Gastrocnemius medialis (tissue), 4 donors: ENCODE measurements around the gene SAE1. TPM values are rescaled to one million over a fixed set of nuclear protein-coding genes. Genes with fewer than 3 reads are reported as not detected.

ENCODE experiments used
- ATAC-seq, 2 donors: fragments of 150-250 bp; one replicate each; pipeline ENCODE4 v1.9.1; 2016
- DNase-seq, 2 donors: peaks; one replicate each; pipeline ENCODE4 v3.0.0-alpha.2; 2019
- H3K27ac ChIP-seq, 4 donors: fragments of 200-600 bp; sonication (generic); 1 replicate in 1 of 4; 2 replicates in 3 of 4; pipeline ENCODE4 v1.5.1; 2016 to 2018; ENCODE audit warnings: mild to moderate bottlenecking in 2 of 4, moderate library complexity in 1 of 4
- H3K27me3 ChIP-seq, 3 donors: fragments of 200-600 bp; sonication (generic) in 2 of 3; 1 replicate in 1 of 3; 2 replicates in 2 of 3; pipeline versions ENCODE4 v1.5.1 to v1.6.0; 2016 to 2019; ENCODE audit warnings: mild to moderate bottlenecking in 1 of 3, moderate library complexity in 1 of 3
- H3K36me3 ChIP-seq, 2 donors: fragments of 200-600 bp; sonication (generic) in 1 of 2; one replicate each; pipeline ENCODE4 v1.5.1; 2017 to 2018
- H3K4me1 ChIP-seq, 2 donors: fragments of 200-600 bp; sonication (generic) in 1 of 2; one replicate each; pipeline ENCODE4 v1.5.1; 2016 to 2017; ENCODE audit warnings: mild to moderate bottlenecking in 2 of 2
- H3K4me3 ChIP-seq, 4 donors: fragments of 200-600 bp; sonication (generic) in 3 of 4; 1 replicate in 1 of 4; 2 replicates in 3 of 4; pipeline ENCODE4 v1.5.1; 2016 to 2019; ENCODE audit warnings: mild to moderate bottlenecking in 2 of 4
- H3K9me3 ChIP-seq, 3 donors: fragments of 200-600 bp; sonication (generic) in 2 of 3; 1 replicate in 1 of 3; 2 replicates in 2 of 3; pipeline ENCODE4 v1.5.1; 2016 to 2019
- POLR2A ChIP-seq, 2 donors: fragments of 450-650 bp; IDR thresholded peaks; one replicate each; pipeline ENCODE4 v1.6.1; 2017; ENCODE audit warnings: antibody characterized with exemption in 2 of 2, mild to moderate bottlenecking in 2 of 2, moderate library complexity in 2 of 2
- in situ Hi-C, 4 donors: fragments of 200-750 bp; cut with MboI; loops; one replicate each; pipeline versions ENCODE4 v1.15.0 to v1.8.0; 2017; ENCODE audit warnings: low sequenced_read_pairs in 4 of 4
- intact Hi-C: fragments of 100-400 bp; cut with DNase I; formaldehyde crosslinking; loops from one replicate; pipeline ENCODE4 v1.15.1; 2023; ENCODE audit warnings: low total_unique reads
- total RNA-seq, 4 donors: library from RNA; depleted of rRNA; stranded (reverse); fragments of >200 nt; gene quantifications; one replicate each; pipeline versions ENCODE4 v1.1.0 to v1.2.3, GENCODE V29; 2016
- TF ChIP-seq, protein P1 (sequence below), 5 experiments: fragments of 450-650 bp in 3 of 5; fragments of 200-600 bp in 2 of 5; sonication (generic) in 2 of 5; IDR thresholded peaks in 4 of 5; conservative IDR thresholded peaks in 1 of 5; 1 replicate in 4 of 5; 2 replicates in 1 of 5; pipeline ENCODE4 v1.5.1; 2016 to 2019; ENCODE audit warnings: antibody characterized with exemption in 5 of 5, mild to moderate bottlenecking in 3 of 5, moderate library complexity in 3 of 5

The SAE1 gene
- total RNA-seq, 4 donors from 2014 or later: 29.7 to 74.6 (median 46.4) TPM

DNA sequence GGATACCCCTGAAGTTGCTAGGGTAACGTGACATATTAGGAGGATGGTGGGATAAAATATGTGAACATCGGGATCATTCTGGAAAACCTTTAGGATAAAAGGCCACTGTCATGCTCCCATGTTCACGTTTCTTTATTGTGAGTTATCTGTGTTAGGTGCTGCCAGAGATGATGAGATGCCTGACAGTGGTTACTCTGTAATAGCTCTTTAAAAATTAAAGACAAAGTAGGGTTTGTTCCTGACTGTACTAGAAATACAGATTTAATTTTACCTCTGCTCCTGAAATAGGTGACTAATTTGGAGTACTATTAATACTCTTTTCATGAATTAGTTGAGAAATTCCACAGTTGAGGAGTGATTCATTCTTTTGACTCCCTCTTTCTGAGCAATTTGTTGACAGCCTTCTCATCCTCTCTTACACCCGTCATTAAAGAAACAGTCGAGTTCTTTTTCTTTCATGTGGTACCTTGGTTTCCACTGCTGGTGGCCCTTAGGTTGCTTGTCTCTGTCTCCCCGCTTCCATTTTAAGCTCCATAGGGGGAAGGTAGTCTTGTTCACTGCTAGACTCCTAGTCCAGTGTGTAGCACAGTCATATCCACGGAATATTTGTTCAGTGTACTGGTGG lies 28.4 kb downstream of the SAE1 start:
- peak overlapping the region in 1 of 4 donors; percentile 12 for H3K4me3 ChIP-seq
- no peak for ATAC-seq
- in situ Hi-C loops: no loop called here

DNA sequence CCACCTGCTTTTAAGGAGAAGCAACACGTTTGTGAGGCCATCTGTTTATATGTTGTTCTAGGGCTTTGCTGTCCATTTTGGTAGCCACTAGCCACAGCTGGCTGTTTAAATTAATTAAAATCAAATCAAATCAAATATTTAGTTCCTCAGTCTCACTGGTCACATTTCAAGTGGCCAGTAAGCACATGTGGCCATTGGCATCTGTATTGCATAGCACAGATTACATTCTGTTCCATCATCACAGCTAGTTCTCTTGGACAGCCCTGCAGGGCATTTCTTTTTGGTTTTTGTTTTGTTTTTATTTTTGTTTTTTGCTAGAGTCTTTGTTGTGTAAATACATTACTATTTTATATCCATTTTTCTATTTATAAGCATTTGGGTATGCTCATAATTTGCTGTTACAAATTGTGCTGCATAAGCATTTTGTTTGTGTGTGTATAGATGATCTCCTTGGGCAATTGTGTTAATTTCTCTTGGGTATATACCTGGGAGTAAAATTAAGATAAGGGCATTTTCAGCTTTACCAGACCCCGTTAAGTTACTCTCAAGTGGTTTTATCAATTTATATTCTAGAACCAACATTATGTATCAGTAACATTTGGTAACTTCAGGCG lies 31.3 kb downstream of the SAE1 start:
- no peak for ATAC-seq
- H3K27me3 ChIP-seq: no peaks in the 10 kb centered on the region
- in situ Hi-C loops: no loop called here
- intact Hi-C loops: no loop called here
- peaks cover 21 to 30% of the 10 kb centered on the region in 2 donors for H3K4me1 ChIP-seq
- H3K36me3 ChIP-seq: no peaks in the 10 kb centered on the region
- DNase-seq: no peak
- H3K9me3 ChIP-seq: no peaks in the 10 kb centered on the region
- no peak overlapping the region for H3K27ac ChIP-seq
- no peak overlapping the region for H3K4me3 ChIP-seq
- TF ChIP-seq, protein P1, sequence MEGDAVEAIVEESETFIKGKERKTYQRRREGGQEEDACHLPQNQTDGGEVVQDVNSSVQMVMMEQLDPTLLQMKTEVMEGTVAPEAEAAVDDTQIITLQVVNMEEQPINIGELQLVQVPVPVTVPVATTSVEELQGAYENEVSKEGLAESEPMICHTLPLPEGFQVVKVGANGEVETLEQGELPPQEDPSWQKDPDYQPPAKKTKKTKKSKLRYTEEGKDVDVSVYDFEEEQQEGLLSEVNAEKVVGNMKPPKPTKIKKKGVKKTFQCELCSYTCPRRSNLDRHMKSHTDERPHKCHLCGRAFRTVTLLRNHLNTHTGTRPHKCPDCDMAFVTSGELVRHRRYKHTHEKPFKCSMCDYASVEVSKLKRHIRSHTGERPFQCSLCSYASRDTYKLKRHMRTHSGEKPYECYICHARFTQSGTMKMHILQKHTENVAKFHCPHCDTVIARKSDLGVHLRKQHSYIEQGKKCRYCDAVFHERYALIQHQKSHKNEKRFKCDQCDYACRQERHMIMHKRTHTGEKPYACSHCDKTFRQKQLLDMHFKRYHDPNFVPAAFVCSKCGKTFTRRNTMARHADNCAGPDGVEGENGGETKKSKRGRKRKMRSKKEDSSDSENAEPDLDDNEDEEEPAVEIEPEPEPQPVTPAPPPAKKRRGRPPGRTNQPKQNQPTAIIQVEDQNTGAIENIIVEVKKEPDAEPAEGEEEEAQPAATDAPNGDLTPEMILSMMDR (IDR thresholded peaks at IDR 0.05 in 4 of 5, conservative IDR thresholded peaks at IDR 0.05 in 1 of 5): no peak

More for the DNA sequence above, 28.4 kb downstream of the SAE1 start:
- Histone ChIP-seq H3K36me3 (peaks cover 0 to 10% of the 10 kb centered on the region in 2 donors), H3K9me3 (no peaks in the 10 kb centered on the region), H3K27me3 (no peaks in the 10 kb centered on the region), H3K27ac (peak overlapping the region; percentile 60 to 77 (median 74)), H3K4me1 (peaks cover 27 to 32% of the 10 kb centered on the region in 2 donors)
- intact Hi-C loops: loop anchor here (5.0 kb wide), 2 partner anchors 33 to 48 kb away; no protein-coding TSS in a partner anchor
- TF ChIP-seq, protein P1 (IDR thresholded peaks at IDR 0.05 in 4 of 5, conservative IDR thresholded peaks at IDR 0.05 in 1 of 5): no peak
- TF ChIP-seq POLR2A (IDR thresholded peaks at IDR 0.05): no peak
- no peak for DNase-seq

DNA sequence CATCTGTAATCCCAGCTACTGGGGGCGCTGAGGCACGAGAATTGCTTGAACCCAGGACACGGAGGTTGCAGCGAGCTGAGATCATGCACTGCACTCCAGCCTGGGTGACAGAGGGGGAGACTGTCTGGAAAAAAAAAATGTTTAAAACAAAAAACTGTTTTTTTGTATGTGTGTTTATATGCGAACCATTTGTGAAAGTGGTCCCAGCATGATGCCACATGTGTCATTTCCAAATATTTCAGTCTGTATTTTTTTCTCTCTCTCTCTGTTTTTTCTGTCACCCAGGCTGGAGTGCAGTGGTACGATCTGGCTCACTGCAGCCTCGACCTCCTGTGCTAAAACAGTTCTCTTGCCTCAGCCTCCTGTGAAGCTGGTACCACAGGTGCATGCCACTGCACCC lies 37.4 kb downstream of the SAE1 start:
- TF ChIP-seq POLR2A (IDR thresholded peaks at IDR 0.05): no peak
- TF ChIP-seq, protein P1 (IDR thresholded peaks at IDR 0.05 in 4 of 5, conservative IDR thresholded peaks at IDR 0.05 in 1 of 5): no peak
- ATAC-seq: no peak
- intact Hi-C loops (no loop called here), in situ Hi-C loops (no loop called here)
- no peaks in the 10 kb centered on the region for H3K9me3 ChIP-seq
- H3K4me3 ChIP-seq: no peak overlapping the region
- peaks cover 0 to 26% of the 10 kb centered on the region in 2 donors for H3K36me3 ChIP-seq
- no peaks in the 10 kb centered on the region for H3K4me1 ChIP-seq
- H3K27ac ChIP-seq: no peak overlapping the region
- no peak for DNase-seq
- H3K27me3 ChIP-seq: no peaks in the 10 kb centered on the region

DNA sequence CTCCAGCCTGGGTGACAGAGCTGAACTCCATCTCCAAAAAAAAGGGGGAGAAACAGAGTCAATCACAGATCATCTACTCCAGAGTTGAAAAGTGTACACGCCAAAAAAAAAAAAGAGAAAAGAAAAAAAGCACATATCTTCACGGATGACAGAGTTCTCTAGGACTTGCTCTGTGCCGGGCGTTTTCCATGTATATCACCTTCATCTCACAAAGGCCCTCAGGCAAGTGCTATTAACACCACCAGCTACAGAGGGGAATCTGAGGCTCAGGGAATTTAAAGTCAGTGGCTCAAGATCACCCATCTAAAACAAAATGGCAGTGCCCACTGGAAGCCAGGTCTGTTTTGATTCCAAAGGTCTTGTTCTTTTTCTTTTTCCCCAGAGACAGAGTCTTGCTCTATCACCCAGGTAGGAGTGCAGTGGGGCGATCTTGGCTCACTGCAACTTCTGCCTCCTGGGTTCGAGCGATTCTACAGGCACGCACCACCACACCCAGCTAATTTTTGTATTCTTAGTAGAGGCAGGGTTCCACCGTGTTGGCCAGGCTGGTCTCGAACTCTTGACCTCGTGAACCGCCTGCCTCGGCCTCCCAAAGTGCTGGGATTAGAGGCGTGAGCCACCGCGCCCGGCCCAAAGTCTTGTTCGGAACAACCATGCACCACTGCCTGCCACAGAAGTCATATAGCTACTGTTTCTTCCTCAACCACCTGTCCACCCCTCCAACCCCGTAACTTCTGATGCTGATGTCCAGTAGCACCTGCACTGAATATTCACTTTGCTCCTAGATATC lies 42.2 kb downstream of the SAE1 start:
- no peak overlapping the region for H3K27ac ChIP-seq
- TF ChIP-seq POLR2A (IDR thresholded peaks at IDR 0.05): no peak
- TF ChIP-seq, protein P1 (IDR thresholded peaks at IDR 0.05 in 4 of 5, conservative IDR thresholded peaks at IDR 0.05 in 1 of 5): no peak
- H3K36me3 ChIP-seq: peaks cover 0 to 33% of the 10 kb centered on the region in 2 donors
- H3K4me1 ChIP-seq: peaks cover 14 to 16% of the 10 kb centered on the region in 2 donors
- in situ Hi-C loops (no loop called here), intact Hi-C loops (no loop called here)
- no peak for DNase-seq
- H3K4me3 ChIP-seq: no peak overlapping the region
- ATAC-seq: no peak
- H3K27me3 ChIP-seq: no peaks in the 10 kb centered on the region
- no peaks in the 10 kb centered on the region for H3K9me3 ChIP-seq
